ENCODE data around the gene PEX12.

- TF ChIP-seq CTCF (IDR thresholded peaks at IDR 0.05) = no peak
- no peak for TF ChIP-seq POLR2A (IDR thresholded peaks at IDR 0.05)
These were observed 9.8 kb downstream of the PEX12 start for GRCh38 chr17:35568561-35568960.

Data from body of pancreas (tissue), 4 donors.